CD4-positive, alpha-beta T cell treated with Interleukin-10 for 1 hour (primary cell): Measurements from ENCODE around the gene EIF4E2.

Experiments used
- DNase-seq: peaks from one replicate; pipeline ENCODE4 v3.0.0-alpha.2; 2020

EIF4E2 gene

GRCh38 chr2:232550354-232551249 is at the start of gene EIF4E2, which contains the start of gene TIGD1:
TSS of gene EIF4E2 (plus strand) at chr2:232550689. CDS start at chr2:232550725, 36 bp downstream.
TSS of gene TIGD1 (minus strand) at chr2:232550557. CDS start at chr2:232549882, 675 bp downstream.
- peak; percentile 91 for DNase-seq

- DNase-seq, result no peak
These were observed 49.1 kb upstream of the EIF4E2 start for GRCh38 chr2:232501331-232501771.

- no peak for DNase-seq
These were observed 48.6 kb upstream of the EIF4E2 start for GRCh38 chr2:232501794-232502390.

DNA sequence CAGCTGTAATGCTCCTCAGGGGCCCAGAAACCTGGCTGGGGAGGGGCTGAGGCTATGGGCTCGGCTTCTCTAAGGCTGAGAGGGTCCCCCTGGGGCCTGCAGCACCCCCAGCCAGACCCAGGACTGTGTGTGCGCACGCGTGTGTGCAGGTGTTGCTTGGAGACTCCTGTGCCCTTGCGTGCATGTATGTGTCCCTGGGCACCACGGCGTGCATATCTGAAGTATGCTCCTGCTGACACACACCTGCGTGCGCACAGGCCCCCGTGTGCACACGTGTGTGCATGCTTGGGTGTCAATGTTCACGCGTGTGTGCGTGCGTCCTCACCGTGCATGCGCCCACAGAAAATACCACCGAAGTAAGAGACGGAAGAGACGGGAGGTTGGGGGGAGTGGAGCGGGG is 48.0 kb upstream of the EIF4E2 start:
- DNase-seq, result no peak

DNA sequence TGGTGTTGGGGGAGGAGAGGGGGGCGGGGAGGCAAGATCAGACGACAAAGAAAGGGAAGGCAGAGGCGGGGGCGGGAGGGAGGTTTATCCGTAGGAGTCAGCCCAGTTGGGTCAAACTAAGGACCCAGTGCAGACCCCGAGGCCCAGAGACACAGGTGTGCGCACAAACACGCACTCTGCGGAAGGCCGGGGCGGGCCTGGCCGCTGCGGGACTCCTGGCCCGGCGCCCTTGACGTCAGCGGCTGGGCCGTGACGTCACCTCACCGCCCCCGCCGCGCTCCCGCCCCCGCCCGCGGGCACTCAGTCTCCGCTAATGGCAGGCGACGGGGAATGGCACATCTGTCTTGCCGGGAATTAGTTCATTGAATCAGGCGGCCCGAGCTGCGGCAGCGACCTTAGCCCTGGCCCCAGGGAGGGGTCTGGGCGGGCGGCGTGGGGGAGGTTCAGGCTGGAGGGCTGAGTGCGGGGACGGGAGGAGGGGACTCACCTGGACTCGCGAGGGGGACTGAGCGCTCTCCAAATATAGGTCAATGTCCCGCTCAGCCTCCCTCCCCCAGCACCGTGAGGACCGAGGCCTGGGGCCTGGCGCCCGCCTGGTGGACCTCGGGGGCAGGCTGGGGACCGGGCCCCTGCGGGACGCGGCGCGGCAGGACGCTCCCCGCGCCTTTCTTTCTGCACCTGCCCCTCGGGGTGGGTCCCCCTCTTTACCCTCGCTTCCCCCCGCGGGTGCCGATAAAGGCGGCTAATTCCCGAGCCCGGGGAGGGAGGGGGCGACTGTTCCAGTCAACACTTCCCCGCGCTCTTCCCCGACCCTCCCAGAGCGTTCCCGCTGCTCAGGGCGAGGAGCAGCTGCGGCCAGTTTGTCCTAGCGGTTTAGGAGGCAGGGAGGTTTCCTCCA is 47.3 kb upstream of the EIF4E2 start:
- no peak for DNase-seq

- DNase-seq, result no peak
These were observed 46.6 kb upstream of the EIF4E2 start for GRCh38 chr2:232503809-232504323.

DNA sequence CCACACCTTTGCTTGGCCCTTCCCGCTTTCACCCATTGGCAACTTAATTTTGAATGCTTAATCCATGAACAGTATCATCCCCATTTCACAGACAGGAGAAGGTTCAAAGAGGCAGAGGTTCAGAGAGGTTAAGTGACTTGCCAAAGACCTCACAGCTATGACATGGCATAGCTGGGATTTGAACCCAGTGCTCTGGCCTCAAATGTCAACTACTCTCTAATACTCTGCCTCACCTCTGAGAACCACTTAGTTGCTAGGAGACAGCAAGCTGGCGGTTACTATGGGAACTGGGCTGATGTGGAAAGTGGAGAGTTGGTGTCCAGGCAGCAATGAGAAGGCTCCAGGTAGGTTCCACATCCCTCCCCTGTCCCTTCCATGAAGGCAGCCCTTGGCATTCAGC is 46.1 kb upstream of the EIF4E2 start:
- DNase-seq, result no peak

GRCh38 chr2:232505856-232506255 is 44.6 kb upstream of the EIF4E2 start:
- no peak for DNase-seq

GRCh38 chr2:232506709-232507108 is 43.8 kb upstream of the EIF4E2 start:
- no peak for DNase-seq

DNA sequence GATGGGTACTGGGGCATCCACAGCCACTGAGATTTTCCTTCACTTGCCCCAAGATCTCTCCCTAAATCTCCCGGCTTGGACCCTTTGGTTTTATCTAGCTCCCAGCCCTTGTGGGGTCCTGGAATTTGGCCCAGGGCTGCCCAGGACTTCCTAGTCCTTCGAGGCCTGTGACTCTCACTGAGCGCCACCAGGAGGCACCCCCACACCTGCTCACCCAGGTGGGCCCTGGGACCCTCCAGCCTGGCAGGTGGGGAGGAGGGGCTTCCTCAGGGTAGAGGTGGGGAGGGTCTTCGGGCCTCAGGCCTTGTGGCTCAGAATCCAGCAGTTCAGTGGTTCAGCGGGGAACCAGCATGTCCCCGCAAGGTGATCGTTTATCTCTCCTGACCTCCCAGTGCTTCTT is 42.2 kb upstream of the EIF4E2 start:
- DNase-seq, result no peak

- DNase-seq, result no peak
These were observed 39.1 kb upstream of the EIF4E2 start for GRCh38 chr2:232511336-232511890.

DNA sequence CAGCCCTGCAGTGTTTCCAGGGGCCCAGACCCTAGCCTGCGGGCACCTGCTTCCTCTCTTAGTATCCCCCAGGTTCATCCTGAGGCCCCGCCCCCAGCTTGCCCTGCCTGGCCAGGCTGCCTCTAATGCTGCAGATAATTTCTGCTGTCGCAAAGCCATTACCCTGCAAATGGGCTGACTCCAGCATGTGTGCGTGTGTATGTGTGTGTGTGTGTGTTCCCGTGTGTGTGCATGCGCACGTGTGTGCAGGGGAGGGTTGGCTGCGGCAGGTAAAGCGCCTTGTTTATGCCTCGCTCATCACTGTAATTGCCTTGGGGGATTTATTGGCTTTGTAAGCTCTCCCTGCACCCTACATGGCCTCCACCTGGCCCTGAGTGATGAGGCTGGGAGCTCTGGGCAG is 37.9 kb upstream of the EIF4E2 start:
- no peak for DNase-seq

DNA sequence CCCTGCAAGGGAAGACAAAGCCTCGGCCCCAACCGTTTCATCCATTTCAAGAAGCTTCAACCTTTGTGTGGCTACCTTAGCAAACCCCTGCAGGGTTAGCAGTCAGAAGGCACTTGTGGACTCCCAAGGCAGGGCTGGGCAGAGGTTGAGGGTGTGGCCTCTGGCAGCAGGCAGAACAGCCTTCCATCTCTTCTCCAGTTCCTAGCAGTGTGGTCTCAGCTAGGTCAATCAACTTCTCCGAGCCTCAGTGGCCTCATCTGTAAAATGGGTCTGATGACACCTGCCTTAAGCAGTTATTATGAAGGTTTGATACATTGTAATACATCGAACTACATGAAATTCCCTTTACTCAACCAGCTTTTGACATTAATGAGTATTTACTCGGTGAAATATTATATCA is 37.1 kb upstream of the EIF4E2 start:
- DNase-seq, result no peak

DNA sequence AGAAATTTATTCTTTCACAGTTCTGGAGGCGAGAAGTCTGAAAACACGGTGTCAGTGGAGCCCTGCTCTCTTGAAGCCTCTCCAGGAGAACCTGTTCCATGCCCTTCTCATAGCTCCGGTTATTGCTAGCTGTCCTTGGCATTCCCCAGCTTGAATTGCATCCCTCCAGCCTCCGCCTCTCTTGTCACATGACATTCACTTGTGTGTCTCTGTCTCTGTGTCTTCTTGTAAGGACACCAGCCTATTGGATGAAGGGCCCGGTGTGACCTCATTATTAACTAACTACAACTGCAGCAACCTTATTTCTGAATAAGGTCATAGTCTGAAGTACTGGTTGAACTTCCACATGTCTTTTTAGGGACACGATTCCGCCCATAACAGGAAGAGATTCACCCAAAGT is 34.9 kb upstream of the EIF4E2 start:
- DNase-seq, result no peak

GRCh38 chr2:232516551-232516950 is 33.9 kb upstream of the EIF4E2 start:
- no peak for DNase-seq

DNA sequence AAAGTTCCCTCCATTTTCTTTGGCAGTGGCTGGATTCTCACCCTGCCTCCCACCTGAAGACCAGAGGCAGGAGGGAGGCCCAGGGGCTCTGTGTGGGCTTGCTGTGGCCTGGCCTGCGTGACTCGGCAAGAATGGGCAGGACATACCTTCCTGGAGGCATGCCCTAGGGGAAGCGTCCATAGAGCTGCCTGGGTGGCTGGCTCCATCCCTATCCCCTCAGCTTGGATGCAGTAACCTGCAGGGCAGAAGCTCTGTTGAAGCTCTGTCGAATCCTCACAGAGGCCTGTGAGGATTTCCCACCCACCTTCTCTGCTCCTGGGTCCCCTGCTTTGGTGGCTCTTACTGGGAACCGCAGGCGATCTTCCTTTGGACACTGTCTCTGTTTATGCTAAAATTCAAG is 31.6 kb upstream of the EIF4E2 start:
- no peak for DNase-seq

DNA sequence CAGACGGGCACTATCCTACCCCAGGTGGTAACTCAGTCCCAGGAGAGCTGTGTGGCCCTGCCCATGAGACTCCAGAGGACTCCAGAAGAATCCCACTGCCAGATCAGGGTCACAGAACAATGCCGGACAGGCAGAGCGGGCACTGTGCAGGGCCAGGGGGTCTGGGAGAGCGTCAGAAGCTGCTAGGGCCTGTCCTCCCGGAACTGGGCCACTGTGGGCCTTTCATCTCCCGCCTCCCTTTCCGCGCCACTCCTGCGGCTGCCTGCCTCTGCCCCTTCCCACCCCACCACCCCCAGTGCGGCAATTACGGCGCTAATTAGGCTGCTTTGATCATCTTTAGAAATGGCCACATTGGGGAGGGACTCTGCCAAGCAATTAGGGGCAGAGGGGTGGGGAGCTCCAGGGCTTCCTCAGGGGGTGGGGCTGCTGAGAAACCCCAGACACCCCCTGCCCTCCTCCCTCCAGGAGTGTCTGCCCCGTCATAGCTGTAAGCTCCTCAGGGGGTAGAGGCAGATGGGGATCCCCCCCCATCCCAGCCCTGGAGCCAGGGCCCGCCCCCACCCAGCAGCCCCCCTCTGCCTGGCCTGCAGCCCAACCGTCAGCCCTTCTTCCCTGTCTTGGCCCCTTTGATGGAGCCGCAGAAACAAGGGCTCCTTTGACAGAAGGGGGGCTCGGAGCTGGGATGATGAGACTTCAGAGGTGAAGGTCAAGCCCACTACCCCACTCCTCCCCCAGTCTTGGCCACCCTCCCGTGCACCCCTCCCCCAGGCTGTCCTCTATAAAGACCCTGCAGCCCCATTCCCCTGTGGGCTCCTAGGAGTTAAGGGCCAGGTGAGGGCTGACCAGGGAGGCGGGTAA is 30.7 kb upstream of the EIF4E2 start, which contains the start of gene PRSS56:
Gene PRSS56, plus strand, starts transcription at position 808 of the 858 bp plus-strand sequence. CDS start 211 bp downstream, outside the sequence.
- DNase-seq, result no peak

DNA sequence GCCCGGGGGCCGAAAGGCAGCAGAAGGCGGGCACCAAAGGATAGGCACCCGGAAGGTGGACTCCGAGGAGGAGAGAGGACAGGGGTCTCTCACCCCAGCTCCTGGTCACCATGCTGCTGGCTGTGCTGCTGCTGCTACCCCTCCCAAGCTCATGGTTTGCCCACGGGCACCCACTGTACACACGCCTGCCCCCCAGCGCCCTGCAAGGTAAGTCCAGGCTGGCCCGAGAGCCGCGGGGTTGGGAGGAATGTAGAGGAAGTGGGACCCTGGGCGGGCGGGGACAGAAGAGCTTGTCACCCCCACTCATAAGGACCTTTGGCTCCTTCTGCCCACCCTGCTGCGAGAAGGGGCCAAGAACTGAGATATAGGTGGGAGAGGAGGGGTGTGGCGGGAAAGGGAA is 30.0 kb upstream of the EIF4E2 start:
- no peak for DNase-seq

GRCh38 chr2:232521098-232521497 is 29.4 kb upstream of the EIF4E2 start:
- DNase-seq, result no peak

DNA sequence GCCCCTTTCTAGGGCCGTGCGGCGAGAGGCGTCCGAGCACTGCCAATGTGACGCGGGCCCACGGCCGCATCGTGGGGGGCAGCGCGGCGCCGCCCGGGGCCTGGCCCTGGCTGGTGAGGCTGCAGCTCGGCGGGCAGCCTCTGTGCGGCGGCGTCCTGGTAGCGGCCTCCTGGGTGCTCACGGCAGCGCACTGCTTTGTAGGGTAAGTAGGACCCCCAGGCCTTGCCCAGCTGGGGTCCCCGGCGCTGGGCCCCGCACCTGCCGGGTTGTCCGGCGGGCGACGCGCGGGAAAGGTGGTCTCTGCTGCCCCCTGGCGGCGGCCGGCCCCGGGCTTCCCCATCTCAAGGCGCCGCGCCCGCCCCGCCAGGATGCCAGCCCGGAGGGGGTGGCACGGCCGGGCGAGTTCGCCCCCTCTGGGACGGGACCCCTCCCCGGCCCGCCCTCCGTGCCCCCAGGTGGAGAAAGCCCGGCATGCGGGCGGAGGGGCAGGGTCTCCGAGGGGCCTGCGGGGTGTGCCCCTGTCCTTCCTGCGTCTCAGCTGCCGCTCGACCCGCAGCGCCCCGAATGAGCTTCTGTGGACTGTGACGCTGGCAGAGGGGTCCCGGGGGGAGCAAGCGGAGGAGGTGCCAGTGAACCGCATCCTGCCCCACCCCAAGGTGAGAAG is 28.4 kb upstream of the EIF4E2 start:
- peak; percentile 61 for DNase-seq
